BE2C (cell line): Measurements from ENCODE around the gene FOSL2.

ENCODE experiments used
- DNase-seq: peaks from one replicate; pipeline ENCODE4 v3.0.0-alpha.2; 2020
- H3K27me3 ChIP-seq: fragments of 250-450 bp; sonication (Bioruptor Pico); 2 replicates; pipeline ENCODE4 v1.5.1; 2020; ENCODE audit warnings: mild to moderate bottlenecking
- H3K36me3 ChIP-seq: fragments of 250-450 bp; sonication (Bioruptor Pico); 2 replicates; pipeline ENCODE4 v1.5.1; 2020; ENCODE audit warnings: mild to moderate bottlenecking
- H3K4me1 ChIP-seq: fragments of 250-450 bp; sonication (Bioruptor Pico); 2 replicates; pipeline ENCODE4 v1.5.1; 2020
- H3K4me3 ChIP-seq: 2 replicates; pipeline ENCODE4 v1.5.1; 2011; ENCODE audit warnings: low read depth, low read length
- H3K9me3 ChIP-seq: fragments of 250-450 bp; sonication (Bioruptor Pico); 2 replicates; pipeline ENCODE4 v1.5.1; 2020
- TF ChIP-seq, protein P1 (sequence below): IDR thresholded peaks from 2 replicates; pipeline ENCODE4 v1.5.1; 2012; ENCODE audit warnings: mild to moderate bottlenecking, low read depth, low read length

Gene FOSL2

DNA sequence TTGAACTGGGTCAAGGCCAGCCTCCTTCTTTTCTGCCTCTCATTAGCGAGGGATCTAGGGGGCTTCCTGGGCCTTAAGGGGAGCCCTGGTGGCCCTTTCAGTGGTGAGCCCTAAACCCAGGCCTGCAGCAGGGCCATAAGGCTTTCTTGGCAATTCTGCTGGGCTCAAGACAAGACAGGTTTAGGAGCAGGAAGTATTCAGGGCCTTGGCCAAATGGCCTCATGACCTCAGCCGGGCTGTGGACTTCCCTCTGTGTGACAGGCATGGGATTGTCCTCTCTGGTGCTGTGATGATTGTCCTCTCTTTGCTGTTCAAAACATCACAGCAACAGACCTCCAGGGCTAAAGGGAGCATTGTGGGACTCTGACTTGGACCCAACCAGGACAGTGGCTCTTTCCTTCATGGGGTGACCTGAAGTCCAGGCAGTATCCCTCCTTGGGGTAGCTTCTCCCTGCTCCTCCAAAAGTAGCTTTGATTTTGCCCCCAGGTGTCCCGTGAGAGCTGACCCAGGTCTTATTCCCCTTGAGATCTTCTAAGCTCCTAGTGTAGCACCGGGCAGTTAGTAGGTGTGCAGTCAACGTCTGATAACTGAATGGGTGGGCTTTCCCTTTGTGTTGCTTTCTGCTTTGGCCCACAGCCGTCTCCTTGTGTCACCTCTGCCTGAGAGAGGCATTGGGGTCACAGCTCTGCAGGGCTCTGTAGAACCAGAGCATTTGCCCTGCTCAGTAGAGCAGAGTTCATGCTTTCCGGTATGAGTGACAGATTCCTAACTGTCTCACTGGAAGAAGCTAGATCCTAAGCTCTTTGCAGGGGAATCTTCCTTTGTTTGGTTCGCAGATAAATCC lies 14.7 kb downstream of the FOSL2 start:
- TF ChIP-seq, protein P1, sequence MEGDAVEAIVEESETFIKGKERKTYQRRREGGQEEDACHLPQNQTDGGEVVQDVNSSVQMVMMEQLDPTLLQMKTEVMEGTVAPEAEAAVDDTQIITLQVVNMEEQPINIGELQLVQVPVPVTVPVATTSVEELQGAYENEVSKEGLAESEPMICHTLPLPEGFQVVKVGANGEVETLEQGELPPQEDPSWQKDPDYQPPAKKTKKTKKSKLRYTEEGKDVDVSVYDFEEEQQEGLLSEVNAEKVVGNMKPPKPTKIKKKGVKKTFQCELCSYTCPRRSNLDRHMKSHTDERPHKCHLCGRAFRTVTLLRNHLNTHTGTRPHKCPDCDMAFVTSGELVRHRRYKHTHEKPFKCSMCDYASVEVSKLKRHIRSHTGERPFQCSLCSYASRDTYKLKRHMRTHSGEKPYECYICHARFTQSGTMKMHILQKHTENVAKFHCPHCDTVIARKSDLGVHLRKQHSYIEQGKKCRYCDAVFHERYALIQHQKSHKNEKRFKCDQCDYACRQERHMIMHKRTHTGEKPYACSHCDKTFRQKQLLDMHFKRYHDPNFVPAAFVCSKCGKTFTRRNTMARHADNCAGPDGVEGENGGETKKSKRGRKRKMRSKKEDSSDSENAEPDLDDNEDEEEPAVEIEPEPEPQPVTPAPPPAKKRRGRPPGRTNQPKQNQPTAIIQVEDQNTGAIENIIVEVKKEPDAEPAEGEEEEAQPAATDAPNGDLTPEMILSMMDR, result no peak
- Histone ChIP-seq H3K4me3 (no peak overlapping the region), H3K36me3 (peaks cover 85% of the 10 kb centered on the region), H3K27me3 (no peaks in the 10 kb centered on the region), H3K9me3 (no peaks in the 10 kb centered on the region), H3K4me1 (peaks cover 8% of the 10 kb centered on the region; the same call in 1 of the 2 replicates)
- DNase-seq, result no peak

DNA sequence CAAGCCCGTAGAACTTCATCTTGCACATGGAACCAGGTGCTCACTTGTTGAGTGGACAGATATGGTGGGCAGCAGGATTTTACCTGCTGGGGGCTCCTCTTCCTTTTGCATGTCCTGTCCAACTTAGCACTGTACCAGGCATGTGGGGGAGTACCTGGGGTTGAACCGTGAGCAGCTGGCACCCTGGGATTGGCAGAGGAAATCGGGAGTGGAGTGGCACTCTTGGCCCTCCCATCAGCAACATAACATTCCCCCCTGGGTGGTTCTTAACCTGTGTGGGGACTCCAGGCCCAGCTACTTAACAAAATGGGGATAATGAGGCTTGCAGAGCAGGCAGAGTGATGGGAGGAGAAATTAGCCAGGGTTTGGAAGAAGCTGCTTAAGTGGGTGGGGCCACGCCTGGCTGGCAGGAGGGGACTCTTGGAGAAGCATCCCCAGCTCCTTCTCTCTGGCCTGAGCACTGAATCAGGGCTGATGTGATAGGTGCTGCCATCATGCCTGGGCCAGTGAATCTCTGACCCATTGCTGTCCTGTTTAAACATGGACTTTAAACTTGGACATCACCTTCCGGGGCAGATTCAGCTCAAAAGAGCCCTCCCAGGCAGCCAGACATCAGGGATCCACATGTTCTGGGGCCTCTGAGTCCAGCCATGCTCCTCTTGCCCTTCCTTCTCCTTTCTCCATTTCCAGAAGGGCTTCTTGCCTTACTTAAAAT lies 15.5 kb downstream of the FOSL2 start:
- Histone ChIP-seq H3K36me3 (peaks cover 93% of the 10 kb centered on the region), H3K4me1 (peaks cover 5% of the 10 kb centered on the region; the same call in 1 of the 2 replicates), H3K27me3 (no peaks in the 10 kb centered on the region), H3K4me3 (no peak overlapping the region), H3K9me3 (no peaks in the 10 kb centered on the region)
- no peak for DNase-seq
- TF ChIP-seq, protein P1, result no peak

DNA sequence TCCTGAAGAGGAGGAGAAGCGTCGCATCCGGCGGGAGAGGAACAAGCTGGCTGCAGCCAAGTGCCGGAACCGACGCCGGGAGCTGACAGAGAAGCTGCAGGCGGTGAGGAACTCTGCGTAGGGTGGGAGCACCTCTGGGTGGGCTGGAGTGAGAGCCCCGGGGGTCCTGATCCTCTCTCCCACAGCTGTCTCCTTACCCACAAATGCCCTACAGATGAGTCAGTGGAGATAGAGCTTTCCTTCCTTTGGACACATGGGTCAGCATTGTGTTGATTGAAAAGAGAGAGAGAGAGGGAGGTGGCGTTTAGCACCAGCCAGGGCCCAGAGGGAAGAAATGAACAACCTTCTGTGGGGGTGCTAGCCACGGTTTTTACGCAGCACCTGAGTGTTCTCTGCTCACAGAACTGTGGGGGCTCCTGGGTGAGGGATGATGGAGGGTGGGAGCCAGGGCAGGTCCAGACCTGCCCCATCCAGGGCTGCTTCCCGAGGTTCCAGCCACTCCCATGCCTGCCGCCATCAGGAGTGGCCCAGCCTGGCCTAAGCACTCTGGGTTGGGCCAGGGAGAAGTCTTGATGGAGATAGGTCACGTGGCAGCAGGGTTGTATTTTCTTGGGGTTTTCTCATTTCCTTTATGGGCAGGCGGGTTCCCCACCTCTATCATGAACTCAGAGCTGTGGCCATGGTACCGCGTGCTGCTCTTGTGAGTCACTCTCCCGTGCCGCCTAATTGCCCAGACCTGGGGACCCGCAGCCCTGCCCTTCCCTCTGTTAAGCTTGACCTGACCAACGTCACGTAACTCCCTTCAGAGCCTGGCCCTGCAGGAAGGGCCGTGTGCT lies 16.3 kb downstream of the FOSL2 start:
- no peak for DNase-seq
- no peak overlapping the region for H3K4me3 ChIP-seq

DNA sequence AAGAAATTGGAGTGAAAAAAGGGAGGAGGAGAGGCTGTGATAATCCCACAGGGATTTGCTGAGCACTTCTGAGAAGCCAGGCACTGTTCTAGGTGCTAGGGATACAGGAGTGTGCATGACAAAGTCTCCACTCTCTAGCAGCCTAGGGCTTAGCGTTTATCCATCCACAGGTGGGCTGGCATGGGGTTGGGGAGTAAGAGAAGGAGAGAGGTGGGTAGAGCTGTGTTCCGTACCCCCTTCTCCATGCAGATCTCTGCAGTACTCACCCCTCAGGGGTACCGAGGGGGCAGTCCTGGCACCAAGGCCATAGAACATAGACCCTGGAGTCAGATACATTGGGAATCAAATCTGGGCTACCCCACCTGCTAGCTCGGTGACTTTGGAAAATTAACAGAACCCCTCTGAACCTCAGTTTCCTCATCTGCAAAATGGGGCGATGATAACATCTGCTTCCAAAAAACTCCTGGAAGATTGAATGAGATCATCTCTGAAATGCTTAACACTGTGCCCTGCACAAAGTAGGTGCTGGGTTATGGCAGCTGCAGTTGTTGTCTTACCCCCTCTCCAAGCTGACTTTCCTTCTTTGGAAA lies 18.6 kb downstream of the FOSL2 start:
- no peaks in the 10 kb centered on the region for H3K4me1 ChIP-seq
- H3K36me3 ChIP-seq, result peaks cover 84% of the 10 kb centered on the region
- no peak overlapping the region for H3K4me3 ChIP-seq
- TF ChIP-seq, protein P1, result no peak
- no peaks in the 10 kb centered on the region for H3K9me3 ChIP-seq
- no peaks in the 10 kb centered on the region for H3K27me3 ChIP-seq
- no peak for DNase-seq

More for the DNA sequence above, 16.3 kb downstream of the FOSL2 start:
- TF ChIP-seq, protein P1, result no peak
- Histone ChIP-seq H3K4me1 (no peaks in the 10 kb centered on the region), H3K27me3 (no peaks in the 10 kb centered on the region), H3K36me3 (peaks cover 94% of the 10 kb centered on the region), H3K9me3 (no peaks in the 10 kb centered on the region)

DNA sequence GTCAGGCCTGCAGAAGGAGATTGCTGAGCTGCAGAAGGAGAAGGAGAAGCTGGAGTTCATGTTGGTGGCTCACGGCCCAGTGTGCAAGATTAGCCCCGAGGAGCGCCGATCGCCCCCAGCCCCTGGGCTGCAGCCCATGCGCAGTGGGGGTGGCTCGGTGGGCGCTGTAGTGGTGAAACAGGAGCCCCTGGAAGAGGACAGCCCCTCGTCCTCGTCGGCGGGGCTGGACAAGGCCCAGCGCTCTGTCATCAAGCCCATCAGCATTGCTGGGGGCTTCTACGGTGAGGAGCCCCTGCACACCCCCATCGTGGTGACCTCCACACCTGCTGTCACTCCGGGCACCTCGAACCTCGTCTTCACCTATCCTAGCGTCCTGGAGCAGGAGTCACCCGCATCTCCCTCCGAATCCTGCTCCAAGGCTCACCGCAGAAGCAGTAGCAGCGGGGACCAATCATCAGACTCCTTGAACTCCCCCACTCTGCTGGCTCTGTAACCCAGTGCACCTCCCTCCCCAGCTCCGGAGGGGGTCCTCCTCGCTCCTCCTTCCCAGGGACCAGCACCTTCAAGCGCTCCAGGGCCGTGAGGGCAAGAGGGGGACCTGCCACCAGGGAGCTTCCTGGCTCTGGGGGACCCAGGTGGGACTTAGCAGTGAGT lies 19.4 kb downstream of the FOSL2 start:
- Histone ChIP-seq H3K4me1 (no peaks in the 10 kb centered on the region), H3K27me3 (no peaks in the 10 kb centered on the region)
- TF ChIP-seq, protein P1, result no peak

More for the DNA sequence above, 19.4 kb downstream of the FOSL2 start:
- H3K4me3 ChIP-seq, result no peak overlapping the region
- no peak for DNase-seq
- H3K36me3 ChIP-seq, result peaks cover 76% of the 10 kb centered on the region
- no peaks in the 10 kb centered on the region for H3K9me3 ChIP-seq
